Left lung (tissue), 10 donors: ENCODE results near the gene SOX13. TPM values are rescaled to one million over a fixed set of nuclear protein-coding genes. Genes with fewer than 3 reads are reported as not detected.

ENCODE experiments used
- ATAC-seq: fragments of 200-7000 bp; cut with Tn5 transposase; one replicate; pipeline ENCODE4 v1.9.1; 2020; ENCODE audit warnings: moderate library complexity
- DNase-seq, 4 donors: peaks; one replicate each; pipeline ENCODE4 v3.0.0-alpha.2; 2013 to 2020
- H3K27ac ChIP-seq, 2 donors: fragments of 200-600 bp; sonication (generic) in 1 of 2; one replicate each; pipeline versions ENCODE4 v1.5.0 to v1.8.0; 2020 to 2021
- H3K27me3 ChIP-seq, 2 donors: fragments of 200-600 bp; sonication (generic) in 1 of 2; one replicate each; pipeline versions ENCODE4 v1.5.0 to v1.8.0; 2020 to 2021
- H3K36me3 ChIP-seq, 2 donors: fragments of 200-600 bp; sonication (generic) in 1 of 2; one replicate each; pipeline versions ENCODE4 v1.5.0 to v1.8.0; 2020 to 2021
- H3K4me1 ChIP-seq, 2 donors: fragments of 200-600 bp; one replicate each; pipeline ENCODE4 v1.8.0; 2021
- H3K4me3 ChIP-seq, 2 donors: fragments of 200-600 bp; sonication (generic) in 1 of 2; one replicate each; pipeline versions ENCODE4 v1.5.0 to v1.8.0; 2020 to 2021; ENCODE audit warnings: mild to moderate bottlenecking in 1 of 2
- H3K9me3 ChIP-seq, 2 donors: fragments of 200-600 bp; sonication (generic) in 1 of 2; one replicate each; pipeline versions ENCODE4 v1.5.0 to v1.8.0; 2020 to 2021
- CTCF ChIP-seq, 2 donors: fragments of 200-600 bp; sonication (generic) in 1 of 2; IDR thresholded peaks; one replicate each; pipeline versions ENCODE4 v1.5.0 to v1.8.0; 2021; ENCODE audit warnings: antibody characterized with exemption in 2 of 2
- intact Hi-C, 2 donors: fragments of 100-400 bp; cut with DNase I; formaldehyde crosslinking; loops; one replicate each; pipeline versions ENCODE4 v1.11.2 to v1.14.2; 2022
- polyA plus RNA-seq, 6 donors: library from polyadenylated mRNA; unstranded; fragments of 120-200 nt; gene quantifications; one replicate each; pipeline ENCODE4 v1.2.1, GENCODE V29; 2013; ENCODE audit not compliant: insufficient read length in 6 of 6
- total RNA-seq, 2 donors: library from RNA; stranded (reverse); fragmentation: NEBNext Ultra II Directional; extraction: Animal tissue kit (Norgen Biotek cat#: 25700); gene quantifications; one replicate each; pipeline ENCODE4 v1.2.1, GENCODE V29; 2021
- donor health status: DM: no; HTN: yes; CAD: no.
- donor health status: DM: no; HTN: no; CAD: no.

SOX13 gene
- total and polyA plus RNA-seq, 8 donors, result 41.7 to 62.8 (median 49.1) TPM

- H3K4me3 ChIP-seq, result no peak overlapping the region
- DNase-seq, result no peak
- peak; percentile 83 for ATAC-seq
- TF ChIP-seq CTCF (IDR thresholded peaks at IDR 0.05), result no peak
- peaks cover 0 to 27% of the 10 kb centered on the region in 2 donors for H3K9me3 ChIP-seq
- no peaks in the 10 kb centered on the region for H3K27me3 ChIP-seq
- intact Hi-C loops, result no loop called here
- no peak overlapping the region for H3K27ac ChIP-seq
- no peaks in the 10 kb centered on the region for H3K4me1 ChIP-seq
- no peaks in the 10 kb centered on the region for H3K36me3 ChIP-seq
Measured at GRCh38 chr1:204171751-204172178, 98.8 kb downstream of the SOX13 start.

- intact Hi-C loops, result no loop called here
- H3K4me1 ChIP-seq, result no peaks in the 10 kb centered on the region
- H3K27me3 ChIP-seq, result no peaks in the 10 kb centered on the region
- no peak overlapping the region for H3K4me3 ChIP-seq
- DNase-seq, result no peak
- H3K27ac ChIP-seq, result no peak overlapping the region
- ATAC-seq, result no peak
- peaks cover 0 to 27% of the 10 kb centered on the region in 2 donors for H3K9me3 ChIP-seq
- no peaks in the 10 kb centered on the region for H3K36me3 ChIP-seq
- no peak for TF ChIP-seq CTCF (IDR thresholded peaks at IDR 0.05)
Measured at GRCh38 chr1:204172404-204173029, 99.6 kb downstream of the SOX13 start.

GRCh38 chr1:204174958-204175357, 102.0 kb downstream of the SOX13 start:
- Histone ChIP-seq H3K9me3 (peaks cover 0 to 10% of the 10 kb centered on the region in 2 donors), H3K27me3 (peaks cover 0 to 6% of the 10 kb centered on the region in 2 donors), H3K36me3 (no peaks in the 10 kb centered on the region), H3K4me1 (no peaks in the 10 kb centered on the region), H3K4me3 (no peak overlapping the region), H3K27ac (no peak overlapping the region)
- TF ChIP-seq CTCF (IDR thresholded peaks at IDR 0.05), result no peak
- DNase-seq, result no peak
- ATAC-seq, result no peak
- intact Hi-C loops, result no loop called here

- no peaks in the 10 kb centered on the region for H3K9me3 ChIP-seq
- intact Hi-C loops, result no loop called here
- H3K27ac ChIP-seq, result no peak overlapping the region
- peaks cover 0 to 6% of the 10 kb centered on the region in 2 donors for H3K27me3 ChIP-seq
- no peaks in the 10 kb centered on the region for H3K4me1 ChIP-seq
- DNase-seq (no peak), ATAC-seq (no peak)
- no peaks in the 10 kb centered on the region for H3K36me3 ChIP-seq
- no peak for TF ChIP-seq CTCF (IDR thresholded peaks at IDR 0.05)
- no peak overlapping the region for H3K4me3 ChIP-seq
Measured at GRCh38 chr1:204176049-204176448, 103.1 kb downstream of the SOX13 start.

GRCh38 chr1:204177133-204177532, 104.2 kb downstream of the SOX13 start:
- intact Hi-C loops, result no loop called here
- DNase-seq (no peak), ATAC-seq (no peak)
- no peaks in the 10 kb centered on the region for H3K4me1 ChIP-seq
- H3K27me3 ChIP-seq, result peaks cover 0 to 6% of the 10 kb centered on the region in 2 donors
- H3K36me3 ChIP-seq, result no peaks in the 10 kb centered on the region
- TF ChIP-seq CTCF (IDR thresholded peaks at IDR 0.05), result no peak
- no peak overlapping the region for H3K4me3 ChIP-seq
- H3K27ac ChIP-seq, result no peak overlapping the region
- no peaks in the 10 kb centered on the region for H3K9me3 ChIP-seq

Other genes with a start within 250 kb of the SOX13 start
- gene SNRPE, start 211.5 kb upstream of the SOX13 start, total RNA-seq, result 10 to 100 TPM; 75.0 to 97.7 TPM
- 100 to 1,000 TPM; 255 to 299 (median 279) TPM for gene SNRPE, start 211.5 kb upstream of the SOX13 start, polyA plus RNA-seq
- 1 to 10 TPM; 2.6 to 6.4 TPM for gene ETNK2, start 78.9 kb downstream of the SOX13 start, total RNA-seq
- gene ETNK2, start 78.9 kb downstream of the SOX13 start, polyA plus RNA-seq, result 10 to 100 TPM in 5 of 6 donors, 1 to 10 TPM in 1; 9.2 to 13.2 (median 10.5) TPM
- gene REN, start 93.2 kb downstream of the SOX13 start, total RNA-seq, result 1 to 10 TPM in 1 of 2 donors, under 1 TPM in 1; 0.18 to 2.4 TPM
- under 1 TPM in 5 of 6 donors, not detected in 1; 0.10 to 0.59 (median 0.20) TPM for gene REN, start 93.2 kb downstream of the SOX13 start, polyA plus RNA-seq
- gene KISS1, start 123.4 kb downstream of the SOX13 start, total RNA-seq, result 1 to 10 TPM in 1 of 2 donors, not detected in 1; 1.5 TPM
- 1 to 10 TPM in 1 of 6 donors, under 1 TPM in 2, not detected in 3; 0.38 to 2.3 (median 0.38) TPM for gene KISS1, start 123.4 kb downstream of the SOX13 start, polyA plus RNA-seq
- 10 to 100 TPM in 1 of 2 donors, 1 to 10 TPM in 1; 9.5 to 22.6 TPM for gene GOLT1A, start 140.9 kb downstream of the SOX13 start, total RNA-seq
- 10 to 100 TPM in 1 of 6 donors, 1 to 10 TPM in 5; 4.4 to 10.2 (median 8.8) TPM for gene GOLT1A, start 140.9 kb downstream of the SOX13 start, polyA plus RNA-seq